Skeletal muscle cell (primary cell): ENCODE results near the gene OGA.

Experiments
- DNase-seq: peaks from one replicate; pipeline ENCODE4 v3.0.0-alpha.2; 2010; ENCODE audit warnings: low read depth
- H3K4me3 ChIP-seq: 2 replicates; pipeline ENCODE4 v1.5.1; 2011; ENCODE audit warnings: low read depth, mild to moderate bottlenecking, control low read depth, low read length, moderate library complexity

OGA gene

GRCh38 chr10:101838416-101838970, 20.2 kb upstream of the OGA start:
- no peak overlapping the region for H3K4me3 ChIP-seq
- DNase-seq: no peak

- DNase-seq: no peak
- H3K4me3 ChIP-seq: no peak overlapping the region
These were observed 19.5 kb upstream of the OGA start for GRCh38 chr10:101837748-101838147.

- DNase-seq: no peak
- no peak overlapping the region for H3K4me3 ChIP-seq
These were observed 17.1 kb upstream of the OGA start for GRCh38 chr10:101835362-101835761.

- no peak overlapping the region for H3K4me3 ChIP-seq
- no peak for DNase-seq
These were observed 16.1 kb upstream of the OGA start for GRCh38 chr10:101834341-101834740.

- DNase-seq: no peak
- no peak overlapping the region for H3K4me3 ChIP-seq
These were observed 15.2 kb upstream of the OGA start for GRCh38 chr10:101833466-101833865.

GRCh38 chr10:101832325-101832771, 14.1 kb upstream of the OGA start:
- no peak for DNase-seq

GRCh38 chr10:101831169-101831811, 13.0 kb upstream of the OGA start:
- H3K4me3 ChIP-seq: peak overlapping the region; percentile 50
- no peak for DNase-seq

More at GRCh38 chr10:101832325-101832771, 14.1 kb upstream of the OGA start:
- no peak overlapping the region for H3K4me3 ChIP-seq

- H3K4me3 ChIP-seq: peak overlapping the region; percentile 50
These were observed 12.3 kb upstream of the OGA start for GRCh38 chr10:101830322-101831168.

GRCh38 chr10:101829561-101830315, 11.5 kb upstream of the OGA start:
- DNase-seq: no peak
- H3K4me3 ChIP-seq: peak overlapping the region; percentile 50

More at GRCh38 chr10:101830322-101831168, 12.3 kb upstream of the OGA start:
- peak; percentile 76 for DNase-seq

- no peak for DNase-seq
- H3K4me3 ChIP-seq: peak overlapping the region; percentile 36
These were observed 10.7 kb upstream of the OGA start for GRCh38 chr10:101828766-101829551.

- no peak for DNase-seq
- H3K4me3 ChIP-seq: no peak overlapping the region
These were observed 9.8 kb upstream of the OGA start for GRCh38 chr10:101827919-101828600.

- H3K4me3 ChIP-seq: no peak overlapping the region
- no peak for DNase-seq
These were observed 8.7 kb upstream of the OGA start for GRCh38 chr10:101826852-101827434.

- no peak overlapping the region for H3K4me3 ChIP-seq
These were observed 6.5 kb upstream of the OGA start for GRCh38 chr10:101824736-101825135.

GRCh38 chr10:101818872-101819633, 809 bp upstream of the OGA start:
- DNase-seq: no peak
- peak overlapping the region; percentile 86 for H3K4me3 ChIP-seq

More at GRCh38 chr10:101824736-101825135, 6.5 kb upstream of the OGA start:
- no peak for DNase-seq

- H3K4me3 ChIP-seq: peak overlapping the region; percentile 86
- peak; percentile 88 for DNase-seq
These were observed 716 bp downstream of the OGA start for GRCh38 chr10:101817337-101818118.

GRCh38 chr10:101816913-101817336, 1.3 kb downstream of the OGA start:
- DNase-seq: no peak
- H3K4me3 ChIP-seq: peak overlapping the region; percentile 86

GRCh38 chr10:101816376-101816775, 1.9 kb downstream of the OGA start:
- DNase-seq: no peak
- H3K4me3 ChIP-seq: peak overlapping the region; percentile 86
